ENCODE measurements around the gene SGF29. TPM values are rescaled to one million over a fixed set of nuclear protein-coding genes. Genes with fewer than 3 reads are reported as not detected.

The SGF29 gene
- total and polyA plus RNA-seq, 2 experiments from 2014 or later: 10.0 to 17.6 TPM

DNA sequence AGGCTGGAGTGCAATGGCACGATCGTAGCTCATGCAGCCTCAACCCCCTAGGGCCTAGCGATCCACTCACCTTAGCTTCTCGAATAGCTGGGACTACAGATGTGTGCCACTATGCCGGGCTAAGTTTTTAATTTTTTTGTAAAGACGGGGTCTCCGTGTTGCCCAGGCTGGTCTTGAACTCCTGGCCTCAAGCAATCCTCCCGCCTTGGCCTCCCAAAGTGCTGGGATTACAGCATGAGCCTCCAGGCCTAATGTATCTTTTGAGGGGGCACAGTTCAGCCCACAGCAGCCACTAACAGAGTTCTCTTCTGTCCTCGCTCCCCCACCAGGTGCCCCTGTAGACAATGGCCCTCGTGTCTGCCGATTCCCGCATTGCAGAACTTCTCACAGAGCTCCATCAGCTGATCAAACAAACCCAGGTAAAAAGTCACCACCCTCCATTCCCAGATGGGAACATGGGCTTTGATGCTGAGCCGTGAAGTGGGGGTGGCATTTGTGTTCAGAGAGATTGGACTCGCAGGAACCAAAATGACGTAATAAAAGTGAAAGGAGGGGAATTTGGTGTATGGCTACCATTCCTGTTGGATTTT, 27.1 kb downstream of the SGF29 start:
- Mint-ChIP-seq H3K4me3 (no peak overlapping the region), H3K4me1 (no peaks in the 10 kb centered on the region)

More for the DNA sequence above, 27.1 kb downstream of the SGF29 start:
- no peak overlapping the region for H3K27ac ChIP-seq (ENCODE audit: low read depth)
- TF ChIP-seq ETS1 (IDR thresholded peaks at IDR 0.05): no peak
- TF ChIP-seq NANOG (IDR thresholded peaks at IDR 0.05; ENCODE audit: borderline replicate concordance): no peak
- no peak for TF ChIP-seq ZNF462 (CRISPR knock-in tag; IDR thresholded peaks at IDR 0.05)
- no peak for TF ChIP-seq POLR2AphosphoS5 (IDR thresholded peaks at IDR 0.05; ENCODE audit: low read depth)
- no peak for TF ChIP-seq CREB1 (CRISPR knock-in tag; IDR thresholded peaks at IDR 0.05; ENCODE audit: low read depth)
- TF ChIP-seq STAT1 (IDR thresholded peaks at IDR 0.05; ENCODE audit: unreplicated experiment): no peak
- no peak for TF ChIP-seq EZH2 (IDR thresholded peaks at IDR 0.05; ENCODE audit: low read depth, unreplicated experiment)
- TF ChIP-seq ZNF114 (CRISPR knock-in tag; IDR thresholded peaks at IDR 0.05): no peak
- TF ChIP-seq CTCF (conservative IDR thresholded peaks at IDR 0.05; ENCODE audit: low read depth in 2 of 2): no peak
- TF ChIP-seq JUNB (IDR thresholded peaks at IDR 0.05; ENCODE audit: unreplicated experiment): no peak
- Mint-ChIP-seq H3K36me3 (ENCODE audit: low read depth) (peaks cover 13% of the 10 kb centered on the region), H3K27me3 (ENCODE audit: insufficient read depth, low read depth, poor library complexity) (no peaks in the 10 kb centered on the region), H3K9me3 (no peaks in the 10 kb centered on the region), H3K27ac (no peak overlapping the region)
- H3F3A ChIP-seq (replicated peaks; ENCODE audit: low read depth): no peaks in the 10 kb centered on the region
- H4K20me1 ChIP-seq (replicated peaks; ENCODE audit: insufficient read depth): no peaks in the 10 kb centered on the region; the same call in none of the 2 replicates
- H3K4me1 ChIP-seq (ENCODE audit: insufficient read depth): no peaks in the 10 kb centered on the region
- H2AFZ ChIP-seq: no peak overlapping the region
- no peak overlapping the region for H3K4me3 ChIP-seq
- H3K36me3 ChIP-seq (ENCODE audit: insufficient read depth): peaks cover 4% of the 10 kb centered on the region; the same call in 1 of the 2 replicates
- H3K4me2 ChIP-seq: no peak overlapping the region
- ATAC-seq (no peak), DNase-seq (ENCODE audit: low spot score) (no peak)
- no peaks in the 10 kb centered on the region for H3K9me2 ChIP-seq (ENCODE audit: insufficient read depth)
- no peaks in the 10 kb centered on the region for H3K27me3 ChIP-seq (ENCODE audit: insufficient read depth)
- no peaks in the 10 kb centered on the region for H3K79me2 ChIP-seq (replicated peaks; ENCODE audit: insufficient read depth)

Measured in GM23338 (cell line).